ENCODE results near the gene SH2D6.

Gene SH2D6

GRCh38 chr2:85394261-85394681 is 24.2 kb upstream of the SH2D6 start:
- ATAC-seq, result no peak
- H3K27ac Mint-ChIP-seq, result peak overlapping the region in 1 of 2 donors; percentile 69
- no peaks in the 10 kb centered on the region for H3K9me3 Mint-ChIP-seq
- H3K4me1 Mint-ChIP-seq, result peaks cover 29% of the 10 kb centered on the region
- no peak overlapping the region for H3K4me3 Mint-ChIP-seq
- H3K27me3 Mint-ChIP-seq, result no peaks in the 10 kb centered on the region
- no peak for DNase-seq

- no peaks in the 10 kb centered on the region for H3K9me3 Mint-ChIP-seq
- peaks cover 29% of the 10 kb centered on the region for H3K4me1 Mint-ChIP-seq
- H3K27ac Mint-ChIP-seq, result no peak overlapping the region
- no peak overlapping the region for H3K4me3 Mint-ChIP-seq
- DNase-seq (no peak), ATAC-seq (no peak)
- H3K27me3 Mint-ChIP-seq, result no peaks in the 10 kb centered on the region
Observed at GRCh38 chr2:85394976-85395375, 23.5 kb upstream of the SH2D6 start.

- no peak overlapping the region for H3K27ac Mint-ChIP-seq
- ATAC-seq (no peak), DNase-seq (no peak)
- peaks cover 29% of the 10 kb centered on the region for H3K4me1 Mint-ChIP-seq
- no peaks in the 10 kb centered on the region for H3K9me3 Mint-ChIP-seq
- H3K4me3 Mint-ChIP-seq, result no peak overlapping the region
- no peaks in the 10 kb centered on the region for H3K27me3 Mint-ChIP-seq
Observed at GRCh38 chr2:85395912-85396475, 22.5 kb upstream of the SH2D6 start.

- Mint-ChIP-seq H3K4me1 (peaks cover 21% of the 10 kb centered on the region), H3K27me3 (no peaks in the 10 kb centered on the region), H3K9me3 (no peaks in the 10 kb centered on the region), H3K27ac (peak overlapping the region in 1 of 2 donors; percentile 45), H3K4me3 (no peak overlapping the region)
- DNase-seq, result no peak
- no peak for ATAC-seq
Observed at GRCh38 chr2:85396531-85397470, 21.7 kb upstream of the SH2D6 start.

GRCh38 chr2:85397925-85398331 is 20.6 kb upstream of the SH2D6 start:
- DNase-seq, result no peak
- Mint-ChIP-seq H3K4me1 (peaks cover 11% of the 10 kb centered on the region), H3K4me3 (no peak overlapping the region), H3K27ac (no peak overlapping the region), H3K27me3 (no peaks in the 10 kb centered on the region), H3K9me3 (peaks cover 0 to under 1% of the 10 kb centered on the region in 2 donors)
- ATAC-seq, result no peak

GRCh38 chr2:85398426-85399182 is 19.9 kb upstream of the SH2D6 start:
- ATAC-seq, result peak; percentile 46
- peaks cover 0 to 6% of the 10 kb centered on the region in 2 donors for H3K9me3 Mint-ChIP-seq
- peaks cover 11% of the 10 kb centered on the region for H3K4me1 Mint-ChIP-seq
- no peaks in the 10 kb centered on the region for H3K27me3 Mint-ChIP-seq
- H3K27ac Mint-ChIP-seq, result peak overlapping the region; percentile 17 to 31
- DNase-seq, result no peak
- no peak overlapping the region for H3K4me3 Mint-ChIP-seq

- H3K27ac Mint-ChIP-seq, result peak overlapping the region in 1 of 2 donors; percentile 17
Observed at GRCh38 chr2:85399183-85399455, 19.4 kb upstream of the SH2D6 start.

GRCh38 chr2:85400023-85400422 is 18.5 kb upstream of the SH2D6 start:
- Mint-ChIP-seq H3K4me1 (peaks cover 15% of the 10 kb centered on the region), H3K27ac (peak overlapping the region in 1 of 2 donors; percentile 27), H3K9me3 (peaks cover 0 to 10% of the 10 kb centered on the region in 2 donors), H3K27me3 (no peaks in the 10 kb centered on the region), H3K4me3 (no peak overlapping the region)
- no peak for DNase-seq
- ATAC-seq, result no peak

More at GRCh38 chr2:85399183-85399455, 19.4 kb upstream of the SH2D6 start:
- H3K4me3 Mint-ChIP-seq, result no peak overlapping the region
- peaks cover 11% of the 10 kb centered on the region for H3K4me1 Mint-ChIP-seq
- no peaks in the 10 kb centered on the region for H3K27me3 Mint-ChIP-seq
- peaks cover 0 to 10% of the 10 kb centered on the region in 2 donors for H3K9me3 Mint-ChIP-seq
- ATAC-seq (peak; percentile 18), DNase-seq (no peak)

GRCh38 chr2:85400541-85401463 is 17.7 kb upstream of the SH2D6 start:
- Mint-ChIP-seq H3K4me1 (peaks cover 22% of the 10 kb centered on the region), H3K9me3 (peaks cover 0 to 10% of the 10 kb centered on the region in 2 donors), H3K27me3 (no peaks in the 10 kb centered on the region), H3K27ac (no peak overlapping the region), H3K4me3 (no peak overlapping the region)
- ATAC-seq (no peak), DNase-seq (no peak)

- Mint-ChIP-seq H3K4me3 (no peak overlapping the region), H3K27me3 (no peaks in the 10 kb centered on the region), H3K27ac (no peak overlapping the region), H3K4me1 (peaks cover 29% of the 10 kb centered on the region), H3K9me3 (peaks cover 0 to 10% of the 10 kb centered on the region in 2 donors)
- DNase-seq (no peak), ATAC-seq (no peak)
Observed at GRCh38 chr2:85401464-85401805, 17.1 kb upstream of the SH2D6 start.

- no peak overlapping the region for H3K4me3 Mint-ChIP-seq
- peaks cover 0 to 10% of the 10 kb centered on the region in 2 donors for H3K9me3 Mint-ChIP-seq
- no peak for ATAC-seq
- H3K27me3 Mint-ChIP-seq, result no peaks in the 10 kb centered on the region
- peaks cover 27% of the 10 kb centered on the region for H3K4me1 Mint-ChIP-seq
- H3K27ac Mint-ChIP-seq, result no peak overlapping the region
- no peak for DNase-seq
Observed at GRCh38 chr2:85401844-85402243, 16.7 kb upstream of the SH2D6 start.

GRCh38 chr2:85405201-85406059 is 13.1 kb upstream of the SH2D6 start:
- Mint-ChIP-seq H3K27ac (peak overlapping the region; percentile 77 to 95), H3K4me1 (peaks cover 49% of the 10 kb centered on the region), H3K4me3 (peak overlapping the region; percentile 56 to 57), H3K27me3 (no peaks in the 10 kb centered on the region), H3K9me3 (peaks cover 0 to 10% of the 10 kb centered on the region in 2 donors)
- ATAC-seq, result peak; percentile 96
- peak; percentile 61 to 82 for DNase-seq

- peak within 1 kb of the TSS; percentile 69 to 71 for H3K4me3 Mint-ChIP-seq
- DNase-seq, result peak in 1 of 2 donors; percentile 40
- no peaks in the 10 kb centered on the region for H3K9me3 Mint-ChIP-seq
- H3K4me1 Mint-ChIP-seq, result peaks cover 79% of the 10 kb centered on the region
- peak within 1 kb of the TSS in 1 of 2 donors; percentile 85 for H3K27ac Mint-ChIP-seq
- H3K27me3 Mint-ChIP-seq, result no peaks in the 10 kb centered on the region
- peak; percentile 31 for ATAC-seq
Observed at GRCh38 chr2:85409845-85410583, 8.5 kb upstream of the SH2D6 start, which contains the start of gene CAPG. CAPG (minus strand) TSS chr2:85410366; CDS start chr2:85402145, 8,221 bp downstream.
